ENCODE data around the gene GLE1.
A peak's percentile ranks its signal among the peaks of the same experiment; 100 is the strongest.
"Not testable (repeated sequence)": the region's sequence is repeated elsewhere in the genome, so short reads cannot be mapped to it uniquely, and the experiment has no call there.

The GLE1 gene

GRCh38 chr9:128585155-128585554, 80.6 kb downstream of the GLE1 start:
- H3K4me3 Mint-ChIP-seq, H3K27ac Mint-ChIP-seq, DNase-seq, H3K9me3 Mint-ChIP-seq, H3K4me1 Mint-ChIP-seq, ATAC-seq, H3K27me3 Mint-ChIP-seq: not testable (repeated sequence)
- H3K36me3 Mint-ChIP-seq (ENCODE audit: low read depth) = peaks cover 61% of the 10 kb centered on the region

DNA sequence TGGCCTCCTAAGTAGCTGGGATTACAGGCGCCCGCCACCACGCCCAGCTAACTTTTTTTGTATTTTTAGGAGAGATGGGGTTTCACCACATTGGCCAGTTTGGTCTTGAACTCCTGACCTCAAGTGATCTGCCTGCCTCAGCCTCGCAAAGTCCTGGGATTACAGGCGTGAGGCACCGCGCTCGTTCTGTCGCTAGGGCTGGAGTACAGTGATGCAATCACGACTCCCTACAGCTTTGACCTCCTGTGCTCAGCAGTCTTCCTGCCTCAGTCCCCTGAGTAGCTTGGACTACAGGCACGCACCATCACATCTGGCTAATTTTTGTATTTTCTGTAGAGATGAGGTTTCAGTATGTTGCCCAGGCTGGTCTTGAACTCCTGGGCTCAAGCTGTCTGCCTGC, 82.4 kb downstream of the GLE1 start:
- not testable (repeated sequence) for H3K27me3 Mint-ChIP-seq, DNase-seq, ATAC-seq, H3K4me3 Mint-ChIP-seq, H3K4me1 Mint-ChIP-seq, H3K9me3 Mint-ChIP-seq
- peak overlapping the region; percentile 78 for H3K27ac Mint-ChIP-seq
- H3K36me3 Mint-ChIP-seq (ENCODE audit: low read depth) = peaks cover 64% of the 10 kb centered on the region

- Mint-ChIP-seq H3K4me1 (peaks cover 9% of the 10 kb centered on the region), H3K27me3 (no peaks in the 10 kb centered on the region), H3K36me3 (ENCODE audit: low read depth) (peaks cover 63% of the 10 kb centered on the region), H3K27ac (peak overlapping the region; percentile 78), H3K4me3 (no peak overlapping the region), H3K9me3 (no peaks in the 10 kb centered on the region)
- ATAC-seq = peak; percentile 91
- DNase-seq = peak; percentile 37
Observed at GRCh38 chr9:128587453-128587852, 82.9 kb downstream of the GLE1 start.

GRCh38 chr9:128588581-128589233, 84.2 kb downstream of the GLE1 start:
- ATAC-seq (no peak), DNase-seq (no peak)
- H3K36me3 Mint-ChIP-seq (ENCODE audit: low read depth) = peaks cover 56% of the 10 kb centered on the region
- no peak overlapping the region for H3K4me3 Mint-ChIP-seq
- H3K27ac Mint-ChIP-seq = peak overlapping the region; percentile 54
- no peaks in the 10 kb centered on the region for H3K27me3 Mint-ChIP-seq
- H3K4me1 Mint-ChIP-seq = peaks cover 9% of the 10 kb centered on the region
- H3K9me3 Mint-ChIP-seq = no peaks in the 10 kb centered on the region
